WTC11 (cell line): Measurements from ENCODE around the gene PEX10. TPM values are rescaled to one million over a fixed set of nuclear protein-coding genes. Genes with fewer than 3 reads are reported as not detected.

Source experiments
- ATAC-seq: fragments of 200-7000 bp; cut with Tn5 transposase; 2 replicates; pipeline ENCODE4 v1.10.0; 2021; ENCODE audit warnings: mild to moderate bottlenecking, moderate library complexity
- CTCF ChIA-PET: fragments of 300-600 bp; sonication (Branson Sonifier 250); formaldehyde crosslinking; loops from one replicate; lab custom pipeline; 2021; ENCODE audit warnings: antibody characterized with exemption; lab: Charles Lee
- POLR2A ChIA-PET: fragments of 350-600 bp; sonication (Branson Sonifier 250); formaldehyde crosslinking; loops from one replicate; lab custom pipeline; 2021; ENCODE audit warnings: antibody characterized with exemption; lab: Charles Lee
- DNase-seq: peaks from one replicate; pipeline ENCODE4 v3.0.0; 2021; ENCODE audit warnings: low spot score
- H3K27ac Mint-ChIP-seq: 2 replicates; pipeline ENCODE4 v1.8.0; 2021; ENCODE audit warnings: mixed read lengths
- H3K27me3 Mint-ChIP-seq: 2 replicates; pipeline ENCODE4 v1.8.0; 2021; ENCODE audit warnings: low read depth, mild to moderate bottlenecking, moderate library complexity, mixed read lengths
- H3K36me3 Mint-ChIP-seq: 2 replicates; pipeline ENCODE4 v1.8.0; 2021; ENCODE audit warnings: mixed read lengths
- H3K4me1 Mint-ChIP-seq: 2 replicates; pipeline ENCODE4 v1.8.0; 2022; ENCODE audit warnings: mixed read lengths
- H3K4me3 Mint-ChIP-seq: 2 replicates; pipeline ENCODE4 v1.8.0; 2021; ENCODE audit warnings: mild to moderate bottlenecking, moderate library complexity, mixed read lengths
- H3K9me3 Mint-ChIP-seq: 2 replicates; pipeline ENCODE4 v1.8.0; 2021; ENCODE audit warnings: mixed read lengths
- CBFB ChIP-seq: sonication (generic); formaldehyde crosslinking; IDR thresholded peaks from 2 replicates; pipeline ENCODE4 v1.8.1; 2022; ENCODE audit warnings: mild to moderate bottlenecking, low read depth, missing genetic modification reagents
- CTCF ChIP-seq: fragments of 200-600 bp; IDR thresholded peaks from 2 replicates; pipeline ENCODE4 v1.8.0; 2022; ENCODE audit warnings: antibody characterized with exemption
- E2F5 ChIP-seq: sonication (generic); formaldehyde crosslinking; IDR thresholded peaks from 2 replicates; pipeline ENCODE4 v1.8.1; 2022; ENCODE audit warnings: mild to moderate bottlenecking, moderate library complexity, missing genetic modification reagents
- ELF4 ChIP-seq: sonication (generic); formaldehyde crosslinking; IDR thresholded peaks from 2 replicates; pipeline ENCODE4 v1.8.1; 2022; ENCODE audit warnings: low read depth, mild to moderate bottlenecking, moderate library complexity, missing genetic modification reagents
- FOXJ3 ChIP-seq: sonication (generic); formaldehyde crosslinking; IDR thresholded peaks from 2 replicates; pipeline ENCODE4 v1.9.0; 2021; ENCODE audit warnings: missing genetic modification reagents, mild to moderate bottlenecking, borderline replicate concordance
- FOXP1 ChIP-seq: sonication (generic); formaldehyde crosslinking; IDR thresholded peaks from 2 replicates; pipeline ENCODE4 v1.8.0; 2022; ENCODE audit warnings: missing genetic modification reagents, mild to moderate bottlenecking, moderate library complexity, borderline replicate concordance
- HMGA2 ChIP-seq: fragments of 250-450 bp; sonication (Bioruptor Pico); IDR thresholded peaks from 2 replicates; pipeline ENCODE4 v1.4.0; 2021; ENCODE audit warnings: mild to moderate bottlenecking, moderate library complexity
- IRF1 ChIP-seq: sonication (generic); formaldehyde crosslinking; IDR thresholded peaks from 2 replicates; pipeline ENCODE4 v1.8.0; 2023; ENCODE audit warnings: missing genetic modification reagents
- JAZF1 ChIP-seq: fragments of 250-450 bp; sonication (Bioruptor Pico); IDR thresholded peaks from 2 replicates; pipeline ENCODE4 v1.9.0; 2021; ENCODE audit warnings: moderate library complexity, mild to moderate bottlenecking, inconsistent platforms
- NFE2L1 ChIP-seq: sonication (generic); formaldehyde crosslinking; IDR thresholded peaks from 2 replicates; pipeline ENCODE4 v1.8.1; 2023; ENCODE audit warnings: missing genetic modification reagents
- NFYB ChIP-seq: sonication (generic); formaldehyde crosslinking; conservative IDR thresholded peaks from 2 replicates; pipeline ENCODE4 v1.8.0; 2022; ENCODE audit warnings: low read depth, missing genetic modification reagents
- NR2C2 ChIP-seq: sonication (generic); formaldehyde crosslinking; IDR thresholded peaks from 2 replicates; pipeline ENCODE4 v1.8.0; 2022; ENCODE audit warnings: mild to moderate bottlenecking, missing genetic modification reagents
- OVOL2 ChIP-seq: fragments of 250-450 bp; sonication (Bioruptor Pico); IDR thresholded peaks from 2 replicates; pipeline ENCODE4 v1.9.0; 2021; ENCODE audit warnings: mild to moderate bottlenecking, borderline replicate concordance
- PRDM15 ChIP-seq: sonication (generic); formaldehyde crosslinking; IDR thresholded peaks from 2 replicates; pipeline ENCODE4 v1.8.0; 2022; ENCODE audit warnings: missing genetic modification reagents
- SMAD4 ChIP-seq: sonication (generic); formaldehyde crosslinking; IDR thresholded peaks from 2 replicates; pipeline ENCODE4 v1.8.0; 2022; ENCODE audit warnings: mild to moderate bottlenecking, missing genetic modification reagents
- SP1 ChIP-seq: sonication (generic); formaldehyde crosslinking; conservative IDR thresholded peaks from 2 replicates; pipeline ENCODE4 v1.8.1; 2022; ENCODE audit warnings: missing genetic modification reagents
- TCF7 ChIP-seq: sonication (generic); formaldehyde crosslinking; IDR thresholded peaks from 2 replicates; pipeline ENCODE4 v1.8.0; 2022; ENCODE audit warnings: mild to moderate bottlenecking, low read depth, missing genetic modification reagents, moderate library complexity
- TEAD1 ChIP-seq: sonication (generic); formaldehyde crosslinking; IDR thresholded peaks from 2 replicates; pipeline ENCODE4 v1.8.0; 2022; ENCODE audit warnings: mild to moderate bottlenecking, missing genetic modification reagents
- TP53 ChIP-seq: sonication (generic); formaldehyde crosslinking; IDR thresholded peaks from 2 replicates; pipeline ENCODE4 v1.8.1; 2023; ENCODE audit warnings: mild to moderate bottlenecking, missing genetic modification reagents
- USF1 ChIP-seq: sonication (generic); formaldehyde crosslinking; IDR thresholded peaks from 2 replicates; pipeline ENCODE4 v1.8.0; 2022; ENCODE audit warnings: mild to moderate bottlenecking, missing genetic modification reagents
- ZMAT4 ChIP-seq: fragments of 250-450 bp; sonication (Bioruptor Pico); IDR thresholded peaks from 2 replicates; pipeline ENCODE4 v1.9.0; 2021; ENCODE audit warnings: mild to moderate bottlenecking
- ZNF232 ChIP-seq: sonication (generic); formaldehyde crosslinking; IDR thresholded peaks from 2 replicates; pipeline ENCODE4 v1.8.0; 2022; ENCODE audit warnings: mild to moderate bottlenecking, missing genetic modification reagents
- ZNF416 ChIP-seq: fragments of 250-450 bp; sonication (Bioruptor Pico); IDR thresholded peaks from 2 replicates; pipeline ENCODE4 v1.9.0; 2021; ENCODE audit warnings: mild to moderate bottlenecking, inconsistent platforms
- ZSCAN18 ChIP-seq: fragments of 250-450 bp; sonication (Bioruptor Pico); IDR thresholded peaks from 2 replicates; pipeline ENCODE4 v2.1.2; 2022; ENCODE audit warnings: mild to moderate bottlenecking, moderate library complexity
- total RNA-seq: library from RNA; stranded (reverse); gene quantifications from 3 replicates; pipeline ENCODE4 v1.2.3, GENCODE V29; 2021

The PEX10 gene
- total RNA-seq, 1 experiment from 2014 or later, result 29.3 TPM

- TF ChIP-seq PRDM15 (CRISPR knock-in tag) (no peak), FOXP1 (no peak), SMAD4 (CRISPR knock-in tag) (no peak), TEAD1 (CRISPR knock-in tag) (no peak), ZNF416 (no peak), TP53 (CRISPR knock-in tag) (no peak), ZMAT4 (CRISPR knock-in tag) (no peak), ZSCAN18 (CRISPR knock-in tag) (no peak), SP1 (CRISPR knock-in tag) (no peak), CBFB (CRISPR knock-in tag) (no peak)
Measured at GRCh38 chr1:2393471-2393877, 18.9 kb downstream of the PEX10 start (continued).

GRCh38 chr1:2392686-2393085, 19.7 kb downstream of the PEX10 start:
- Mint-ChIP-seq H3K4me3 (peak overlapping the region; percentile 85), H3K27ac (peak overlapping the region; percentile 60), H3K9me3 (no peaks in the 10 kb centered on the region), H3K36me3 (peaks cover 22% of the 10 kb centered on the region), H3K27me3 (no peaks in the 10 kb centered on the region), H3K4me1 (peaks cover 17% of the 10 kb centered on the region)
- ChIA-PET CTCF (interaction anchor here (1.6 to 2.3 kb wide), 2 partner anchors 11 to 14 kb away, joined by 3 to 8 read pairs; no protein-coding TSS in a partner anchor), POLR2A (no interaction called here)
- TF ChIP-seq NFYB (no peak), IRF1 (CRISPR knock-in tag) (no peak), TCF7 (CRISPR knock-in tag) (no peak), ZNF232 (no peak), OVOL2 (no peak), HMGA2 (no peak), CTCF (no peak), ELF4 (CRISPR knock-in tag) (no peak), NFE2L1 (CRISPR knock-in tag) (no peak), JAZF1 (CRISPR knock-in tag) (no peak), USF1 (no peak), FOXJ3 (no peak), E2F5 (CRISPR knock-in tag) (no peak), NR2C2 (CRISPR knock-in tag) (no peak)
- DNase-seq, result no peak
- no peak for ATAC-seq
